GM21360 (cell line): Measurements from ENCODE around the gene ETHE1.
A peak's percentile ranks its signal among the peaks of the same experiment; 100 is the strongest.

ENCODE experiments used
- ATAC-seq: cut with Tn5 transposase; IDR thresholded peaks from one replicate; pipeline ENCODE4 v1.9.1; 2021; ENCODE audit warnings: mild to moderate bottlenecking, moderate library complexity; ENCODE audit not compliant: unreplicated experiment

Gene ETHE1

DNA sequence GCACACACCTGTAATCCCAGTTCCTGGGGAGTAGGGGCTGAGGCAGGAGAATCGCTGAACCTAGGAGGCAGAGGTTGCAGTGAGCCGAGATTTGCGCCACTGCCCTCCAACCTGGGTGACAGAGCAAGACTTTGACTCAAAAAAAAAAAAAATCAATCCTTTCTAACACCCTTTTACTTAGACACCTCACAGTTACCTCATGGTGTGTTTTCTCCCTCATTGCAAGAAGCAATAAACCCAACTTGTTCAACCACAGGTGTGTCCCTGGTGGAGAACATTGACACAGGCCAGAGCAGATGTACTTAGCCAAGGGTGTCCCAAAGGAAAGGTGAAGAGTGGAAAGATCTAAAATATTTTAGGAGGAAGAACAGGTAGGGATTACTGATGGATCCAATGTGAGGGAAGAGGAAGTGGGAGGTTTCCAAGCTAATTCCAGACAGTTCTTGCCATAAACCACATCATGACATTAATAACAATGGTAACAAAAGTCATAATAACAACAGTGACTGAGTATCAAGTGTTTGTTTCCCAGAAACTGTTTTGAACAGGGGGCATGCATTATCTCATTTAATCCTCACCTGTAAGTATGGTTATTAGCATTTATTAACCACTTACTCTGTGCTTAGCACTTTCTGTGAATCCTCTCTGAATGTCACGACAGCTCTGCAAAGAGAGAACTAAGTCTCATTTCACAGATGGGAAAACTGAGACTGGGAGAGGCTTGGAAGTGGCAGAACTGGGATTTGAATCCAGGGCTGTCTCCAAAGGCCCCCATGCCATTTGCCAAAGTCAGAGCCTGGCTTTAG is 58.4 kb downstream of the ETHE1 start:
- ATAC-seq = no peak

GRCh38 chr19:43467730-43468129 is 59.3 kb downstream of the ETHE1 start:
- ATAC-seq = no peak

- ATAC-seq = no peak
Measured at GRCh38 chr19:43467276-43467675, 59.7 kb downstream of the ETHE1 start.

- no peak for ATAC-seq
Measured at GRCh38 chr19:43466793-43467192, 60.2 kb downstream of the ETHE1 start.

DNA sequence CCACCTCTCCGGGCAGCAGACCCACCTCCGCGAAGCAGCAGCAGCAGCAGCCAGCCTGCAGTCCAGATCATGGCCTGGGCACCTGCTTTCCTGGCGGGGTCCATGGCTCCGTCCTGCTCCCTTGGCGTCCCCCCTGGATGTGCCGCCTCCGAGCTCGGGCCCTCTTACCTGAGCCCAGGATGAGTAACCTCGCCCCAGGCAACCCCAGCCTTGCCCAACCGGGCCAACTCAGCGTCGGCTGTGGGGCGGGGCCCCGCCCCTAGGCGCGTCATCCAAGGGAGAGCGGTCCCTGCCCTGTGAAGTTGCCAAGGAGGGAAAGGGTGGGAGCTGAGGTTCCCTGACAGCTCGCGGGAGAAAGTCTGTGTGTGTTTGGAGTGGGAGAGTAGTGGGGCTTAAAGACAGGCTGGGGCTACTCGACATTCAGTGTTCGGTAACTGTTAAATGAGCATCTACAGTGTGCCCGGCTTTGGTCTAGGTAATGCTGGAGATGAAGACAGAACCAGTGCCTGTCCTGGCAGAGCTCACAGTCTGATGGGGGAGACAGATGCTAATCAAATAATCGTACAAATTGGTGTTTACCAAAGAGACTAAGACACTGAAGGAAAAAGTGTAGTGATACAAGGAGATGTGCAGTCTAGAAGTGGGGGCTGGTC is 61.4 kb downstream of the ETHE1 start, which contains the start of gene LYPD3:
LYPD3 (minus strand) TSS at position 141 of the 653 bp plus-strand sequence; CDS start at position 104, 37 bp downstream.
- ATAC-seq = no peak

GRCh38 chr19:43464134-43464775 is 62.7 kb downstream of the ETHE1 start:
- peak; percentile 37 for ATAC-seq

DNA sequence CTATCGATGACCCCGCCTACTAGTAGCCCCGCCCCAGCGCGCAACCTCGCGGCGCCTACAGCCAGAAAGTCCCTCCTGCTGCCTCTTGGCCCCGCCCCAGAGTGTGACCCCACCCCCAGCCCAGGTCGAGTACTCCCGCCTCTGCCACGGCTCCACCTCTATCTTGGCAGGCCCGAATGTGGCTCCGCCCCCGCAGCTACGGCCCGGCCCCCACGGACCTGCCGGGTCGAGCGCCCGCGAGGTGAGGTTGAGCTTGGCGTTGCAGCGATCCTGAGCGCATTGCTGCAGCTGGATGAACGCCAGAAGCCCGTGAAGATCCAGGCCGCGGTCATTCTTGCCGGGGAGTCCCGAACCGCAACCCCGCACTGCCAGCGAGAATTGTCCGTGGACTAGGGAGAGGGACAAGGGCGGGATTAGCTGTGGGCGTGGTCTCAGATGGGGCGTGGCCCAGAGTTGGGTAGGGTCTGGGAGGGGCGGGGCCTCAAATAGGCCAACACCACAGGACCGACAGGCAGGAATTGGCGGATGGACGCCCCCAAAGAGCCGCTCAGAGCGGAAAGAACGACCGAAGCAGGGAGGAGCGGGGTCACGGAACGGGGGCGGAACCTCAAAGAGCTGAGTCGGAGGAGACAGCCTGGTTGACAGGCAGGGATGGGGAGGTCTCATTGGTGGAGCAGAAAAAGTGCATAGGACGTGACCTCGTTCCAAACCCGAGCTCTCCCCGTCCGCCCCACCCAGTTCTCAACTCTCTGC is 63.4 kb downstream of the ETHE1 start:
- ATAC-seq = peak; percentile 74

DNA sequence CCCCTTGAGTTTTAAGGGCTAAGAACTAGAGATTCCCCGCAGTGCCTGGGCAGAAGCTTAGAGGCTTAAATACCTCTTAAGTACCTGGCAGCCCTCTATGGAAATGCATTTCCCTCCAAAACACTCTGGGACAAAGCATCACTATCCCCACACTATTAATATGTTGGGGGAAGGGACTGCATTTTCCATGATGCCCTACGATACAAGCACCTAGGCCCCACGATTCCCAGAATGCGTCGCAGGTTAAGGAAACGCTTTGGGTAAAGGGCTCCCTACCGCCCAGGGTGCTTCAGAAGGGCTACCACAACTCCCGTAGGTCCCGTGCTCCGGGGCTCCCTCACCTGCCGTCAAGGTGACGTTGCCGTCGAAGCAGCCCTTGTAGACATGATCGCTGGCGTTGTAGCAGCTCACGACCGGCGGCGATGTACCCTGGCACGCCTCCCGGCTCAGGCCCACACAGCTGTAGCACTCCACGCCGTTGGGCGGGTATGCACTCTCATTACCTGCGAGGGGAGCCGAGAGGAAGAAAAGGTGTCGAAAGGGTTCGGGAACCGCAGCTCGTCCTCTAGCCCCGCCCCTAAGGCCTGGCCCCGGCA is 64.1 kb downstream of the ETHE1 start:
- no peak for ATAC-seq

- no peak for ATAC-seq
Measured at GRCh38 chr19:43462383-43462782, 64.6 kb downstream of the ETHE1 start.

DNA sequence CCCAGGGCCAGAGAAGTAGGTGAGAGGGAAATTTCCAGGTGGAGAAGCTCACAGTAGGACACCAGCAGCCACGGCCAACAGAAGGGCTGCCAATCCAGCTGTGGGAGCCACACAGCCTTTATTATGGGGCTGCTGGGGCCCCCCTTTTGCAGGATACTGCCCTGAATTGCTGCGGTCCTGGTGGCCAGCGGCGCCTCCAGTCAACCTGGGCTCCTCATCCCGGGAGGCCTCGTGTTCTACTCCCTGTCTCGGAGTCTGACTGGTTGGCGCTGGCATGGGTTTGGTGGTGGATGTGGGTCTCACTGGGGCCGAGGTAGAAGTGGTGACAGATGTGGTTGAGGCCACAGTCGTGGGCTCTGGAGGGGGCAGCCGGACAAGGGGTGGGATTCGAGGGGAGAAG is 65.7 kb downstream of the ETHE1 start:
- ATAC-seq = no peak

DNA sequence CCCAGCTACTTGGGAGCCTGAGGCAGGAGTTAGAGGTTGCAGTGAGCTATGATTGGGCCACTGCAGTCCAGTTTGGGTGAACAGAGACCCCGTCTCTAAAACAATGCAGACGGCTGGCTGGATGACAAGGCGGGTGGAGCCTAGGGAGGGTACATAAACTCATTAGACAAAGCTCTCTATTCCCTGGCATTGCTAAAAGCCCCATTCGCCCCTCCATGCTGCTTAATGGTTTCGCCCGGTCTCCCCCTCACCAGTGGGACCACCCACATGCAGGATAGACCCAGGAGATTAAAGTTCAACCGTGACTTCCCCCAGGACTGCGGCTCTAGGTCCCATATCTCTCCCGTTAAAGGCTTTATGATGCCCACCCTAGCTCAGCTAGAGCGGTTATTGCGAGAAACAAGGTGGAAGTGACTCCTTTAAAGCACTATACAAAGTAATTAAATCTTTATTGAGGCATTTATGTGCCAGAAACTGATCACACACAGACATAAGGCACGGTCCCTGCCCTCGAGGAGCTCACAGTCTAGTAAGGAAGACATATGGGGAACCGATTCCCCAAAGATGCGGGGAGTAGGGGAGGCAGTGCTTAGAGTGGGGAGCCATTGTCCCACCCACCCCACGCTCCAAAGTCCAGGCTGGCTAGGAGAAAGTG is 66.5 kb downstream of the ETHE1 start:
- no peak for ATAC-seq

GRCh38 chr19:43457809-43458208 is 69.2 kb downstream of the ETHE1 start:
- ATAC-seq = no peak
